IPS DF 6.9 (cell line): ENCODE data around the gene CACNG3.

Source experiments
- DNase-seq: peaks from one replicate; pipeline ENCODE4 v3.0.0-alpha.2; 2013; ENCODE audit warnings: low read depth, low spot score
- H3K27ac ChIP-seq: one replicate; pipeline ENCODE4 v1.5.1; 2013; ENCODE audit warnings: low read length, control low read depth
- H3K27me3 ChIP-seq: 2 replicates; pipeline ENCODE4 v1.6.1; 2013; ENCODE audit warnings: mild to moderate bottlenecking, low read length; ENCODE audit not compliant: control insufficient read depth, insufficient read depth
- H3K36me3 ChIP-seq: 2 replicates; pipeline ENCODE4 v1.6.1; 2013; ENCODE audit warnings: low read length; ENCODE audit not compliant: control insufficient read depth, insufficient read depth
- H3K4me1 ChIP-seq: 2 replicates; pipeline ENCODE4 v1.6.1; 2013; ENCODE audit warnings: low read length; ENCODE audit not compliant: control insufficient read depth, insufficient read depth
- H3K4me3 ChIP-seq: 2 replicates; pipeline ENCODE4 v1.5.1; 2013; ENCODE audit warnings: mild to moderate bottlenecking, low read length
- H3K9me3 ChIP-seq: 2 replicates; pipeline ENCODE4 v1.6.1; 2013; ENCODE audit warnings: low read length, inconsistent platforms; ENCODE audit not compliant: control insufficient read depth, insufficient read depth
- WGBS: extraction: QIAGEN DNeasy Blood & Tissue Kit; methylation state at CpG from one replicate; pipeline ENCODE4 v1.1.7; 2013; ENCODE audit warnings: mixed read lengths, missing lambda C conversion rate; ENCODE audit not compliant: insufficient read length, insufficient coverage; 5-methylcytosine and 5-hydroxymethylcytosine counted together

The CACNG3 gene

DNA sequence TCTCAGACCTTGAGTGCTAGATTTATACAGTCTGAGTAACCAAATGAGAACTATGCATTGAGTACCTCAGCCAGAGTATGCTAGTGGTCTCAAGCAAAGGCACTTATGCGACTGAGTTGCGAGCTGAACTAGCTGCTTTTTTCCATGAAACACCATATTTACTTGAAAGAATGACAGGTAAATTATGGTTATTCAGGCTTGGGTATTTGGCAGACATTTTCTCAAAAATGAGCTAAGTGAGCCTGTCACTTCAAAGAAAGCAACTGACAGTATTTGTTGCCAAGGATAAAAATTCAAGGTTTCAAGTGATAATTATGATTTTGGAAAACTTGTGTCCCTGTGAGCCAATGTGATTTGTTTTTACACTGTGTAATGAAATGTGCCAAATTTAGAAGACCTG, 19.3 kb downstream of the CACNG3 start:
- no peaks in the 10 kb centered on the region for H3K36me3 ChIP-seq
- DNase-seq = no peak

DNA sequence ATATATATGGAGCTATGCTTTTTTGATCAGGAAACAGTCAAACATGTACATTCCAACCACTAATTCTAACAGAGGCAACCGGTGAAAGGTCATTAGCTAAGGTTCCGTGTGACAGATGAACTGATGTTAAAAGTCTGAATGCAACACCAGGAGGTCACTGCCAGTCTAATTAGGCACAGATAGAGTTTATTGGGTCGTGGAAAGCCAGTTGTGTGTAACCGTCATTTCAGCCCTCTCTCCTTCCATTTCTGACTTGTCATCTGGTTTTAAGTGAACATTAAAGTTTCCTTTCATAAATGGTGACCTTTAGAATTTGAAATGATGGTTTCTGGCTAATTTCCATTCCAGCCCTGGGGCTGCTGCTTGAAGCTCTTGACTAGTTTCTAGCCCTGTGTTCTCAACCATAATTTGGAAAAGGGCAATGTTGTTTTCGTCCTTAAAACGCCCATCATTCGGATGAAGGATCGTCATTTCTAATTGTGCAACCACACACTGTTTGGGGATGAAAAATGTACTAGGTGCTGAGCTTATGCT, 23.9 kb downstream of the CACNG3 start:
- DNase-seq = no peak
- H3K27ac ChIP-seq = no peak overlapping the region
- no CpG with 5 or more reads among the region's 8 CpGs for WGBS

More for the DNA sequence above, 19.3 kb downstream of the CACNG3 start:
- Histone ChIP-seq H3K9me3 (no peaks in the 10 kb centered on the region), H3K27ac (no peak overlapping the region), H3K4me3 (no peak overlapping the region), H3K4me1 (no peaks in the 10 kb centered on the region), H3K27me3 (no peaks in the 10 kb centered on the region)
- no CpG with 5 or more reads among the region's 2 CpGs for WGBS

DNA sequence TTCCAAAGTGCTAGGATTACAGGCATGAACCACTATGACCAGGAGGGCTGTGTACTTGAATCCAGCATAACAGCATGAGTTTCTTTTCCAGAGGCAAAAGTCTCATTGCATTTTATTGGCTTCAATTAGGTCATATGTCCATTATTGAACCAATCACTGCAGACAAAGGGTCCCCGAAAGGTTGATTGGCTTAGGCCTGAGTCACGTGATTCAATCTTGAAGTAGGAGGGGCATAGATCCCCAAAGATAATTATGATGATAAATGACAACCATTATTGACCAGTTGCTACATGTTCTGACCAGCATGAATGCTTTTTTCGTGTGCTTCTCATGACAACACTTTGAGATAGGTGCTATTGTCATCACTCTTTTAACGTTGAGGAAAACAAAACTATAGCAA, 25.3 kb downstream of the CACNG3 start:
- WGBS = no CpG with 5 or more reads among the region's 4 CpGs
- Histone ChIP-seq H3K4me3 (no peak overlapping the region), H3K27ac (no peak overlapping the region), H3K9me3 (no peaks in the 10 kb centered on the region), H3K4me1 (no peaks in the 10 kb centered on the region), H3K27me3 (no peaks in the 10 kb centered on the region), H3K36me3 (no peaks in the 10 kb centered on the region)
- DNase-seq = no peak

More for the DNA sequence above, 23.9 kb downstream of the CACNG3 start:
- no peak overlapping the region for H3K4me3 ChIP-seq
- no peaks in the 10 kb centered on the region for H3K27me3 ChIP-seq
- H3K4me1 ChIP-seq = no peaks in the 10 kb centered on the region
- H3K36me3 ChIP-seq = no peaks in the 10 kb centered on the region
- H3K9me3 ChIP-seq = no peaks in the 10 kb centered on the region

DNA sequence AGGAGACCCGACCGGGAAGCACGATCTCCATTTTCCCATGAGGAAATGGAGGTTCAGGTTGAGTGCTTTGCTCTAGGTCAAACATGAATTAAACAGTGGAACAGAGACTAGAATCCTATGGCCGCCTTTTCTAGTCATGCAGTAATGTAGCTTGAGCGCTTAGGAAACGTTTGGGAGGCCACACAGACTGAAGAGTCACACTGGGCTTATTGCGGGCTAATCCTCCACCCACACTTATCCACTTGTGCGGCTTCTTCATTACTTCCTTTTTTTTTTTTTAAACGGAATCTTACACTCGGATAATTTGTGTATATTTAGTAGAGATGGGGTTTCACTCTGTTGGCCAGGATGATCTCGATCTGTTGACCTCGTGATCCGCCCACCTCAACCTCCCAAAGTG, 26.0 kb downstream of the CACNG3 start:
- DNase-seq = no peak

DNA sequence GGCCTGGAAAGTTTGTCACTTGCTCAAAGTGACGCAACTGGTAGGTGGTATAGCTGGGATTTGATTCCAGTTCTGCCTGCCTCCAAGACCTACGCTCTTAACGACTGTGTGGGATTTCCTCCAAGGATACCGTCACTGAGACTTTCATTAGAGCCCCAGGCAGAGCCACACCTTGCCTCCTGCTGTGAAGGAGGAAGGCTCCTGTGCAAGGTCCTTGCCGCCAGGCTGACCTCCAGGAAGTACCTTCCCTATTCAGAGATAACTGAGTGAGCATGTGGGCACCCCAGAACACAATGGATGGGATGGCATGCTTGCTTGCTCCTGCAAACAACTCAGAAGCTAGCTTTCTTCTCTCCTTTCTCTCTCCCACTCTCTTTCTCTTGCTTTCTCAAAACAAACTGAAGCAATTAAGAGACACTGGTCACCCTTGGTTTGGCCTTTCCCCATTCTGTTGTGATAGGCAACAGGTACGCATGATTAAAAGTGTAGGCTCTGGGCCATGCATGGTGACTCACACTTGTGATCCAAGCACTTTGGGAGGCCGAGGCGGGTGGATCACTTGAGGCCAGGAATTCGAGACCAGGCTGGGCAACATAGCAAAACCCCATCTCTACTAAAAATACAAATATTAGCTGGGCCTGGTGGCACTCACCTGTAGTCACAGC, 30.7 kb downstream of the CACNG3 start:
- no peaks in the 10 kb centered on the region for H3K4me1 ChIP-seq
- no peak overlapping the region for H3K27ac ChIP-seq
- no CpG with 5 or more reads among the region's 9 CpGs for WGBS
- H3K9me3 ChIP-seq = no peaks in the 10 kb centered on the region
- H3K36me3 ChIP-seq = no peaks in the 10 kb centered on the region
- DNase-seq = no peak
- no peaks in the 10 kb centered on the region for H3K27me3 ChIP-seq
- H3K4me3 ChIP-seq = no peak overlapping the region

More for the DNA sequence above, 26.0 kb downstream of the CACNG3 start:
- WGBS = no CpG with 5 or more reads among the region's 13 CpGs
- H3K4me1 ChIP-seq = no peaks in the 10 kb centered on the region
- H3K27ac ChIP-seq = no peak overlapping the region
- H3K4me3 ChIP-seq = no peak overlapping the region
- no peaks in the 10 kb centered on the region for H3K27me3 ChIP-seq
- H3K36me3 ChIP-seq = no peaks in the 10 kb centered on the region
- no peaks in the 10 kb centered on the region for H3K9me3 ChIP-seq

DNA sequence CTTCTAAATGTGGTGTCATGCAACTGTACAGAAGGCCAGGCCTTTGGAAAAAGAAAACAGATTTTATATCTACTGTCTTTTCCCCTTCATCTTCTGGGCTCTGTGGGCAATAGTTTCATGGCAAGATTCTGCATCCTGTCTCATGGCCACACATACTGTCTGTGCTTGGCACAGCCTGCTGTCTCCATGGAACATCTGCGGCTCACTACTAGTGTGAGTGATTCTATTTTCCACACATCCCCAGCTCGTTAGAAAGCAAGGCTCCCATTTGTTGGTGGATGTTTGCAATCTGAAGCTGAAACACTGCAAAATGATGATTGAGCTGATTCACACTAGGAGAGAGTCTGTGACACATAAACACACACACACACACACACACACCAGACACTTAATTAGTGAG, 32.4 kb downstream of the CACNG3 start:
- no peak overlapping the region for H3K4me3 ChIP-seq
- WGBS = no CpG with 5 or more reads among the region's 2 CpGs
- no peaks in the 10 kb centered on the region for H3K9me3 ChIP-seq

DNA sequence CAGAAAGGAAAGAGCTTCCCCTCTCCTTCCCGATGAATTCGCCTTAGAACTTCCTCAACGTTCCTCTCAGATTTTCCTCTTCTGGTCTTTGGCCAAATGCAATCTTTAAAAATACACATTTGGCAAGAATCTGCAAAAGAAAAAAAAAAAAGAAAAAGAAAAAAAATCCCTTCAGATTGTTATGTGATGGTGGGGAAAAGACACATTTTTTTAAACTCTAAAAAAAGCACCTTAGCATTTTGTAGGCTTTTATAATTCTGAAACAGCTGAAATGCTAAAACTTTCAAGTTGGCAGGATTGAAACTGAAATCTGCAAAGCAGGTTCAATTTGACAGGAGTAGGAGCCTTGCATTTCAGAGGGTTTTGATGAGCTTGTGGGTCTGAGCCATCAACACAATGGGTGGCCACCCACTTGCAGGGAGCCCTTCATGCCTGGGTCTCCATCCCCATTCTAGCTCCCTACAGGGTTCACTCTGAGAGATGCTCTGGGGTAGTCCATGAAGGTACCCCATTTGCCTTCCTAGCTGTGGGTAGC, 33.1 kb downstream of the CACNG3 start:
- Histone ChIP-seq H3K9me3 (no peaks in the 10 kb centered on the region), H3K4me1 (no peaks in the 10 kb centered on the region), H3K27ac (no peak overlapping the region), H3K4me3 (no peak overlapping the region), H3K36me3 (no peaks in the 10 kb centered on the region), H3K27me3 (no peaks in the 10 kb centered on the region)
- no CpG with 5 or more reads among the region's 3 CpGs for WGBS
- no peak for DNase-seq

More for the DNA sequence above, 32.4 kb downstream of the CACNG3 start:
- no peak overlapping the region for H3K27ac ChIP-seq
- H3K36me3 ChIP-seq = no peaks in the 10 kb centered on the region
- DNase-seq = no peak
- no peaks in the 10 kb centered on the region for H3K4me1 ChIP-seq
- H3K27me3 ChIP-seq = no peaks in the 10 kb centered on the region

DNA sequence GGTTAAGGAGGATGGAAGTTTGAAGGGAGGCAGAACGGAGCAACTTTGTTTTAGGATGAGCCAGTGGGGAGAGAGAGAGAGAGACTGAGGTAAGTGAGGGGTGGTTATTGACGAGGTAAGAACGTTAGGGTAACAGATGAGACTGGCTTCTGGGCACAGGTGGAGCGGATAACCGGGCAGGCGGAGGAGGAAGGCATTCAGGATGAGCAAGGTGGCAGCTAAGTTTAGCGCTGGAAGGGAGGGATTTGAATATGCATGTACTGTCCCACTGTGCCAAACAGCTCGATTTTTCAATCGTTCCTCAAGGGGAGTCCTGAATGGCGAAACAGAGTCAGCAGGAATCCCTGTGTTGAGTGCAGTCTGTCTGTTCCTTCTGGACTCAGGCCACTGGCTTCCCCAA, 35.8 kb downstream of the CACNG3 start:
- no peak overlapping the region for H3K27ac ChIP-seq
- no peaks in the 10 kb centered on the region for H3K9me3 ChIP-seq
- no peak for DNase-seq
- H3K4me3 ChIP-seq = no peak overlapping the region
- H3K36me3 ChIP-seq = no peaks in the 10 kb centered on the region
- WGBS = 100% methylated on average over 2 of the region's 10 CpGs
- no peaks in the 10 kb centered on the region for H3K4me1 ChIP-seq
- H3K27me3 ChIP-seq = no peaks in the 10 kb centered on the region

DNA sequence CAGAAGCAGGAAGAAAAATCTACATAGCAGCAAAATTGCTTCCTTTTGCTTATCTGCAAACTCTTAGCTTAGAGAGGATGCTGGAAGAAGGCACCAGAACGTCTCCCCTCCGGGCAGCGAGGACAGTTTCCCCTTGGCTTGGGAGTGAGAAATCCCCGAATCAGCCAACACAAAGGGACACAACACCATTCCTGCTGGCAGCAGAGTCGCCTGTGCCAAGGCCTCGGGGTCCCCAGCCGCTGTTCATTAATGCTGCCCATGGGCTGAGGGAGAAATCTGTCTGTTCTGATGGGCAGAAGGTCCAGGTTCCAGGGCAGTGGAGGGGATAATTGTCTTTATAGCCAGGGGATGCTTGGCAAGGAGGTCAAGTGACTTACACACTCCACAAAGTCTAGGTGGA, 38.0 kb downstream of the CACNG3 start:
- DNase-seq = no peak
- Histone ChIP-seq H3K4me3 (no peak overlapping the region), H3K27ac (no peak overlapping the region), H3K9me3 (no peaks in the 10 kb centered on the region), H3K4me1 (no peaks in the 10 kb centered on the region), H3K27me3 (no peaks in the 10 kb centered on the region), H3K36me3 (no peaks in the 10 kb centered on the region)
- no CpG with 5 or more reads among the region's 7 CpGs for WGBS

DNA sequence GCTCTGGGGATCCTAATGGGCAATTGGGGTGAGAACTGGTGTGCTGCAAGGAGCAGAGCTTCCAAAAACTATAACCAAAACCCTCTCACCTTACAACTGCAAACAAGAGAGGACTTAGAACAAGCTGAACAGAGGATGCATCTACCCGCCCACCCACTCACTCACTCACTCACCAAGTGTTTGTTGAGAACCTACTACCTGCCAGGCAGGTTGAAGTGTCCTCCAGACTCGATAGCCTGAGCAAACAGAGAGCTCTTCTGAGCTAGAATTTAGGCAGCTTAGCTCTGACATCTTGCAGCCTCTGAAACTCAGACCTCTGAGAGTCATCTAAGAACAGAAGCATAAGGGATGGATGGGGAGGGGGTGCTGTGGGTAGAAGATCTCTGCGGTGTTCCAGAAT, 41.2 kb downstream of the CACNG3 start:
- Histone ChIP-seq H3K4me3 (no peak overlapping the region), H3K9me3 (no peaks in the 10 kb centered on the region), H3K4me1 (no peaks in the 10 kb centered on the region), H3K36me3 (no peaks in the 10 kb centered on the region), H3K27me3 (no peaks in the 10 kb centered on the region), H3K27ac (no peak overlapping the region)
- DNase-seq = no peak
- no CpG with 5 or more reads among the region's 3 CpGs for WGBS
